GM21526 (cell line): ENCODE results near the gene MTCL1.

Experiments used
- ATAC-seq: cut with Tn5 transposase; IDR thresholded peaks from one replicate; pipeline ENCODE4 v1.9.1; 2021; ENCODE audit warnings: moderate library complexity; ENCODE audit not compliant: unreplicated experiment, low FRiP score

Gene MTCL1

GRCh38 chr18:8805552-8805951, 100.2 kb downstream of the MTCL1 start:
- ATAC-seq, result no peak

GRCh38 chr18:8806100-8806797, 100.9 kb downstream of the MTCL1 start:
- no peak for ATAC-seq

- no peak for ATAC-seq
Observed at GRCh38 chr18:8806798-8807487, 101.6 kb downstream of the MTCL1 start.

DNA sequence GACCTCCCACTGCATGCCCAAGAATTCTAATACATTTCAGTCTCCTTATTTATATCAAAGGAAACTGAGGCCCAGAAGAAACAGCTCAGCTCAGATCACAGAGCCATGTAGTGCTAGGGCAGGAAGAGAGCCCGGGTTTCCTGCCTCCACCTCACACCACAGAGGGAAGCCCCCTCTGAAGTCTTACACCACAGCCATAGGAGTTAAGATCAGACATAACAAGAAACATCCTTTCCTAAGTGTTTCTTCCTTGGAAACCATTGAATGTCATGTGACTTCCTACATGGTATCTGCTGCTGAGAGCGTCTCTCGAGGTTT, 102.1 kb downstream of the MTCL1 start:
- no peak for ATAC-seq

- ATAC-seq, result no peak
Observed at GRCh38 chr18:8808001-8808400, 102.6 kb downstream of the MTCL1 start.

DNA sequence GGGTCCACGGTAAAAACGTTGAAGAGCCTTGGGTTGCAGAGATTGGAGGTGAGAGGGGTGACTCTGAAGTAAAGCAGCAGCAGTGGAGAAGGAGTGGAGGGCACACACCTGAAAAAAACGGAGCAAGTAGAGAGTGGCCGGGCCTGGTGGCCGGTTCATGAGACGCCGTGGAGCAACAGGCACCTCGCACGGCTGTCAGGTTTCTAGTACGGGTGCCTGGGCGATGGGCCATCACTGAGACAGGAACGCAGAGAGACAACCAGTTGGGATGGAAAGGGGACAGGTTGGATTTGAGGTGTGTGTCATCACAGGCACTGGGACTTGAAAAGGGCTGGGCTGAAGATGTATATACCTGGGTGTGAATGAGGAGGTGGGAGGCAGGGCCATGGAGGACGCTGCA, 104.2 kb downstream of the MTCL1 start:
- no peak for ATAC-seq

DNA sequence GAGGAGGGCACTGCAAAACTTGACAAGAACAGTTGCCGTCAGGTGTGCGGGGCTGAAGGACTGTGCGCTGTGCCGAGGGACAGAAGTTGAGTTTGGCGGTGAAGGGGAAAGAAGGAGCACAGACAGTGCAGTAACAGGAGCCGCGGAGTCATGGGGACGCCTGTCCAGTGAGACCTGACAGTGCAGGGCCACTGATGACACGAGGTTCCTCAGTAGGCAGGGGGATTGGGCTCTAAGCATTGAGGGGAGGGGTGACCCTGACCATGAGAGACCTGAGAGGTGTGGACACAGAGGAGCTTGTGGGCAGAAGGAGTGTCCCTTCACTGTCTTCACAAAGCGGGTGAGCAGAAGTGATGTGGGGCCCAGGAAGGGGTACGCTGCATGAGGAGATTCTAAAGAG, 104.8 kb downstream of the MTCL1 start:
- no peak for ATAC-seq

DNA sequence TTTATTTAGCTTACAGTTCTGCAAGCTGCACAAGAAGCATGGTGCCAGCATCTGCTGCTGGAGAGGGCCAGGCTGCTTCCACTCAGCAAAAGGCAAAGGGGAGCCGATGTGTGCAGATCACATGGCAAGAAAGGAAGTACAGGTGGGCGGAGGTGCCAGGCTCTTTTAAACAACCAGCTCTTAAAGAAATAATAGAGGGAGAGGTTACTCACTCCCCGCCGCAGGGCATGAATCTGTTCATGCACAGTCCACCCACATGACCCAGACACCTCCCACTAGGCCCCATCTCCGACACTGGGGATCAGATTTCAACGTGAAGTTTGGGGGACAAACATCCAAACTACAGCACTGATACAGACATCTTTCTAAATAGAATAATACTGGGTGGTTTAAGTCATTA, 105.8 kb downstream of the MTCL1 start:
- ATAC-seq, result no peak

- ATAC-seq, result no peak
Observed at GRCh38 chr18:8812631-8813030, 107.3 kb downstream of the MTCL1 start.

GRCh38 chr18:8813611-8814010, 108.3 kb downstream of the MTCL1 start:
- ATAC-seq, result no peak

DNA sequence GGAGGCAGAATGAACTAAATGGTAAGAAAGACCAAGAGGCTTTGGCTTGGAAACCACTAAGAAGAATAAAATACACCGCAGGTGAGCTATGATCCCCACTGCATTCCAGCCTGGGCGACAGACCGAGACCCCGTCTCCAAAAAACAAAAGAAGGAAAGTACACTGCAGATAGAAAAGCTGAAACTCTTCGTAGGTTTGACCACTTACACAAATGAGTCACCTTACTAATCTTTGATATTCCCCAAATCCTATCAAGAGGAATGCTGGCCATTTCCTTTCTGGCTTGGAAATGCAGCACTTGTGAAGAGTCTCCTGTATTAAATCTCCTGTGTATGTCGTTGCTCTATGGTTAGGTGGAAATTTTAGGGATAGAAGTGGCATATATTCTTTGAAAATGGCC, 108.8 kb downstream of the MTCL1 start:
- no peak for ATAC-seq

GRCh38 chr18:8816220-8816619, 110.9 kb downstream of the MTCL1 start:
- no peak for ATAC-seq

GRCh38 chr18:8816816-8817215, 111.5 kb downstream of the MTCL1 start:
- ATAC-seq, result no peak

DNA sequence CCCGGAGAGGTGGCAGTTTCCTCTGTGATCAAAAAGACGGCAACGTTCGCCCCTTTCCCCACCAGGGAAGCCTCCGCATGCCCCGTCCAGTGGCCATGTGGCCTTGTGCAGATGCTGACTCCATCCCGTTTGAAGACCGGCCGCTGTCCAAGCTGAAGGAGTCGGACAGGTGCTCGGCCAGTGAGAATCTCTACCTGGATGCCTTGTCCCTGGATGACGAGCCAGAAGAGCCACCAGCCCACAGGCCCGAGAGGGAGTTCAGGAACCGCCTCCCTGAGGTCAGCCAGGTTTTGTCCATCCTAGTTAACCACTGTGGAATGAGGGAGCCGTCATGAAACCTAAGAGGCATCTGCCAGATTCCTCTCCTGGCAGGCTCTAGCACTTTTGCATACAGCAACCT, 113.6 kb downstream of the MTCL1 start:
- no peak for ATAC-seq

GRCh38 chr18:8820396-8821082, 115.2 kb downstream of the MTCL1 start:
- ATAC-seq, result no peak

DNA sequence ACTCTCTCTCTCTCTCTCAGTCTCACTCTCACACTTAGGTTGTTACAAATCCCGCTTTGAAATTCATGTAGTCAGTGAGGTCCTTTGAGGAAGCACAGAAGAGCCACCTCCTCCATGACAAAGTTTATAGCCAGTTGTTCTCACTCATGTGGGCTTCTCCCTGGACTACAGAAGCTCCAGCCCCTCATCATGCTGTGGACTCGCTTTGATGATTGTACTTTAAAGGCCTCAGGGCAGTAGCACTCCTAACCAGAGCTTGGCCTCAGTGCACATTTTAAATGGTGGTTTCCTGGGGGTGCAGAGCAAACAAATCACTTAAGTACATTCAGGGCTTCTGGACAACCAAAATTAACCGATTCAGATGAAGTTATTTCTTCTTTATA, 115.7 kb downstream of the MTCL1 start:
- ATAC-seq, result no peak

DNA sequence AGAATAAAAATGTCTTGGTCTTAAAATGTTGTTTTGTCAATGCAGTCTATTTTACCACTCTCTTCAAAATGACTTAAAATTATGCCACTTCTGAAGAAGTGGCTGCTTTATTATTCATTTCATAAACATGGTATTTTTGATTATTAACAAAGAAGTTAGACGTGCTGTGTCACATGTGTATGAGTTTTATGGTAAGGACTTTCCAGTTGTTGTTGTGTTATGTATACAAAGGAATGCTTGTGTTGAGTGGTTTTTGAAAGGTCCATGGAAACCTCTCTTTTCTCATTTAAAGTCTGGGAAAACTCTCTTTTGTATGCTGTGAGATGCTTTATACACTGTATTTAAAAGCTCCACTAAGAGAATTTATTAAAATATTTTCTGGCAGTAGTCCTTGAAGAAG, 116.2 kb downstream of the MTCL1 start:
- no peak for ATAC-seq

GRCh38 chr18:8822643-8823042, 117.3 kb downstream of the MTCL1 start:
- ATAC-seq, result no peak

- no peak for ATAC-seq
Observed at GRCh38 chr18:8823530-8823929, 118.2 kb downstream of the MTCL1 start.

DNA sequence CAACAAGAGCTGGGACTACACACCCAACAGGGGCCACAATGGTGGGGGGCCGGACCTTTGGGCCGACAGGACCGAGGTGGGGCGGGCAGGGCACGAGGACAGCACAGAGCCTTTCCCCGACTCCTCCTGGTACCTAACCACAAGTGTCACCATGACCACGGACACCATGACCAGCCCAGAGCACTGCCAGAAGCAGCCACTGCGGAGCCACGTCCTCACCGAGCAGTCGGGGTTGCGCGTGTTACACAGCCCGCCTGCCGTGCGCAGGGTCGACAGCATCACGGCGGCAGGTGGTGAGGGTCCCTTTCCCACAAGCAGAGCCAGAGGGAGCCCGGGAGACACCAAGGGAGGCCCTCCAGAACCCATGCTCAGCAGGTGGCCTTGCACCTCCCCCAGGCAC, 119.5 kb downstream of the MTCL1 start:
- no peak for ATAC-seq

DNA sequence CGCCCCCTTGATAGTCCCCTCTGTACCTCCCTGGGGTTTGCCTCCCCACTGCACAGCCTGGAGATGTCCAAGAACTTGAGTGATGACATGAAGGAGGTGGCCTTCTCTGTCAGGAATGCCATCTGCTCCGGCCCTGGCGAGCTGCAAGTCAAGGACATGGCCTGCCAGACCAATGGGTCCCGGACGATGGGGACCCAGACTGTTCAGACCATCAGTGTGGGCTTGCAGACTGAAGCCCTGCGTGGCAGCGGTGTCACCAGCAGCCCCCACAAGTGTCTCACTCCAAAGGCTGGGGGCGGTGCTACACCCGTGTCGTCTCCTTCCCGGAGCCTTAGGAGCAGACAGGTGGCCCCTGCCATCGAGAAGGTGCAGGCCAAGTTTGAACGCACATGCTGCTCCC, 119.9 kb downstream of the MTCL1 start:
- no peak for ATAC-seq
